ENCODE data around the gene PAGR1. TPM values are rescaled to one million over a fixed set of nuclear protein-coding genes. Genes with fewer than 3 reads are reported as not detected.

Gene PAGR1
- total and polyA plus RNA-seq, 10 of the 15 experiments (the other 5 are each of a cell fraction or from before 2014, with no cell fraction given) = 1.1 to 57.7 (median 23.4) TPM

DNA sequence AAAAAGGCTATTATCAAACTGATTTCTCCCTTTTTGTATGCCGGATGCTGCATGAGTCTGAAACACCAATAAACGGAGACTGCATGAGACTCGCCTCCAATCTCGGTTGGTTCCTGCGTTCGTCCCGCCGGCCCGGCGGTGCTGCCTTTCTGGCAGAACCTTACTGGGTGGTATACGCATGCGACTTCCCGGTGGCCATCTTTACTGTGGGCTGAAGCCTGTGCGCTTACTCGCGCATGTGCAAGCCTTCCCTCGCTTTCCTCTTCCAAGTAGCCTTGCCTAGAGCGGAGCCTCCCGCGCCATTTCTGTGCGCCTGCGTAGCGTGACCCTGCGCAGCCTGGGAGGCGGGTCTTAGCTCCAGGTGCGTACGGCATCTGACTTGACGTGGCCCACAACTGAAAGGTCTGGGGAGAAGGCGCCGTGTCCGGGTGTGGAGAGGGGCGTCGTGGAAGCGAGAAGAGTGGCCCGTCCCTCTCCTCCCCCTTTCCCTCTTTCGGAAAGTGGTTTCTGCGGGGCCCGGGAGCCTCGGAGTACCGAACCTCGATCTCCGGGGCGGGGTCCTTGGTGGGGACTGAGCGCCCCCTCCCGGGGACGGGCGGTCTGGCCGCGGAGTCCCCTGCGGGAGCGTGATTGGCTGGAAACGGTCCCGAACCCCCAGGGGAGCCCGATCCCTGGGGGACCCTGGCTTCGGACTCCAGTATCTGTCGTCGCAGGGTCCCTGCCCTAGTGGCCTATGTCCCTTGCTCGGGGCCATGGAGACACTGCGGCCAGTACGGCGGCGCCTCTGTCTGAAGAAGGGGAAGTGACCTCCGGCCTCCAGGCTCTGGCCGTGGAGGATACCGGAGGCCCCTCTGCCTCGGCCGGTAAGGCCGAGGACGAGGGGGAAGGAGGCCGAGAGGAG, at the start of gene PAGR1 (continued):
- TF ChIP-seq NFYB (IDR thresholded peaks at IDR 0.05; ENCODE audit: insufficient read depth, low read depth, low read length) (peak; percentile 71; the same call in 1 of the 2 replicates), YY1 (IDR thresholded peaks at IDR 0.05; ENCODE audit: low read depth, low read length) (peak; percentile 100), SREBF1 (IDR thresholded peaks at IDR 0.05; ENCODE audit: low read length) (no peak), RB1 (IDR thresholded peaks at IDR 0.05; ENCODE audit: borderline replicate concordance) (peak; percentile 96; the same call in 1 of the 2 replicates), RCOR1 (conservative IDR thresholded peaks at IDR 0.05; ENCODE audit: low read depth, low read length) (0 out of 2 replicates have a peak, but pooled peaks have one; percentile 23), EP300 (IDR thresholded peaks at IDR 0.05; ENCODE audit: borderline replicate concordance in 1 of 2, control insufficient read depth in 1 of 2, low read depth in 2 of 2, low read length in 2 of 2) (peak in 1 of 2 experiments; percentile 11; a peak in 1 of 4 replicates), PAX5 (IDR thresholded peaks at IDR 0.05; ENCODE audit: borderline replicate concordance, low read depth, low read length) (peak; percentile 74), ASH2L (IDR thresholded peaks at IDR 0.05; ENCODE audit: borderline replicate concordance, low read depth) (no peak), SMAD5 (IDR thresholded peaks at IDR 0.05; ENCODE audit: low read depth) (no peak; the same call in 1 of the 2 replicates), BRCA1 (IDR thresholded peaks at IDR 0.05; ENCODE audit: low read depth, low read length) (no peak), SP1 (IDR thresholded peaks at IDR 0.05; ENCODE audit: low read depth, low read length) (no peak), SIN3A (IDR thresholded peaks at IDR 0.05; ENCODE audit: low read depth, low read length) (peak; percentile 71), MTA2 (IDR thresholded peaks at IDR 0.05; ENCODE audit: low read depth) (no peak), NR2F1 (conservative IDR thresholded peaks at IDR 0.05) (peak; percentile 76), TCF7 (IDR thresholded peaks at IDR 0.05; ENCODE audit: borderline replicate concordance) (no peak), POLR2AphosphoS2 (IDR thresholded peaks at IDR 0.05; ENCODE audit: low read depth, low read length) (peak; percentile 92), ZNF24 (IDR thresholded peaks at IDR 0.05) (no peak), STAT1 (conservative IDR thresholded peaks at IDR 0.05) (peak; percentile 92; the same call in 1 of the 2 replicates), ESRRA (IDR thresholded peaks at IDR 0.05; ENCODE audit: low read length) (no peak; the same call in 1 of the 2 replicates), CHD4 (IDR thresholded peaks at IDR 0.05) (no peak), SUZ12 (IDR thresholded peaks at IDR 0.05; ENCODE audit: unreplicated experiment) (no peak), JUNB (IDR thresholded peaks at IDR 0.05) (no peak), CHD2 (IDR thresholded peaks at IDR 0.05; ENCODE audit: borderline replicate concordance, low read depth, low read length) (peak; percentile 42; the same call in 1 of the 2 replicates), SIX5 (IDR thresholded peaks at IDR 0.05; ENCODE audit: low read depth, low read length, severe bottlenecking) (peak; percentile 82), IKZF1 (conservative IDR thresholded peaks at IDR 0.05) (peak; percentile 99)
- TF ChIP-seq, protein P1, sequence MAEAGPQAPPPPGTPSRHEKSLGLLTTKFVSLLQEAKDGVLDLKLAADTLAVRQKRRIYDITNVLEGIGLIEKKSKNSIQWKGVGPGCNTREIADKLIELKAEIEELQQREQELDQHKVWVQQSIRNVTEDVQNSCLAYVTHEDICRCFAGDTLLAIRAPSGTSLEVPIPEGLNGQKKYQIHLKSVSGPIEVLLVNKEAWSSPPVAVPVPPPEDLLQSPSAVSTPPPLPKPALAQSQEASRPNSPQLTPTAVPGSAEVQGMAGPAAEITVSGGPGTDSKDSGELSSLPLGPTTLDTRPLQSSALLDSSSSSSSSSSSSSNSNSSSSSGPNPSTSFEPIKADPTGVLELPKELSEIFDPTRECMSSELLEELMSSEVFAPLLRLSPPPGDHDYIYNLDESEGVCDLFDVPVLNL (IDR thresholded peaks at IDR 0.05; ENCODE audit: low read depth, low read length) = no peak; the same call in 1 of the 2 replicates
- TF ChIP-seq, protein P2, sequence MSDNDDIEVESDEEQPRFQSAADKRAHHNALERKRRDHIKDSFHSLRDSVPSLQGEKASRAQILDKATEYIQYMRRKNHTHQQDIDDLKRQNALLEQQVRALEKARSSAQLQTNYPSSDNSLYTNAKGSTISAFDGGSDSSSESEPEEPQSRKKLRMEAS (IDR thresholded peaks at IDR 0.05; ENCODE audit: low read depth, low read length) = peak; percentile 61; the same call in 1 of the 2 replicates
